Adrenal gland (tissue), 5 donors: Measurements from ENCODE around the gene TMEM132A.

Experiments
- POLR2A ChIP-seq, 2 donors: fragments of 450-650 bp; IDR thresholded peaks; one replicate each; pipeline ENCODE4 v1.6.1; 2017; ENCODE audit warnings: antibody characterized with exemption in 2 of 2, mild to moderate bottlenecking in 2 of 2, moderate library complexity in 1 of 2
- TF ChIP-seq, protein P1 (sequence below), 6 experiments: fragments of 450-650 bp in 4 of 6; fragments of 200-600 bp in 2 of 6; sonication (generic) in 1 of 6; IDR thresholded peaks; 1 replicate in 5 of 6; 2 replicates in 1 of 6; pipeline versions ENCODE4 v1.5.1 to v1.8.0; 2016 to 2021; ENCODE audit warnings: antibody characterized with exemption in 6 of 6, mild to moderate bottlenecking in 2 of 6, moderate library complexity in 1 of 6
- donor health status: DM: no; HTN: no; CAD: no.

DNA sequence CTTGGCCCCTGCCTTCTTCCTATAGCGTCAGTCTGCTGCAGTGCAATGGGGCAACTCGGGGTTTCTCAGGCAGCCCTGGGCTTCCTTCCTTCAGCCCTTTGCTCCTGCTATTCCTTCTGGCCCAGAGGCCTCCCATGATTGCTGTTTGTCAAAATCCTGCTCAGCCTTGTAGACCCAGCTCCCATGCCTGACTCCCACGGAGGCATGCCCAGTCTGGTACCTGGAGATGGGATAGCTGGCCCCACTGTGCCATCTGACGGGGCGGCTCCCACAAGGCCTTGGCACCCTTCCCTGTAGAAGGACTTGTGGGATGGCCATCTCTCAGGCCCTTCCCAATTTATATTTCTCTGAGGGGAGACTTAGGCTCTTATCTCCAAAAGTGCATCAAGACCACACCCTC lies 46.6 kb downstream of the TMEM132A start:
- TF ChIP-seq POLR2A (IDR thresholded peaks at IDR 0.05) = no peak
- TF ChIP-seq, protein P1, sequence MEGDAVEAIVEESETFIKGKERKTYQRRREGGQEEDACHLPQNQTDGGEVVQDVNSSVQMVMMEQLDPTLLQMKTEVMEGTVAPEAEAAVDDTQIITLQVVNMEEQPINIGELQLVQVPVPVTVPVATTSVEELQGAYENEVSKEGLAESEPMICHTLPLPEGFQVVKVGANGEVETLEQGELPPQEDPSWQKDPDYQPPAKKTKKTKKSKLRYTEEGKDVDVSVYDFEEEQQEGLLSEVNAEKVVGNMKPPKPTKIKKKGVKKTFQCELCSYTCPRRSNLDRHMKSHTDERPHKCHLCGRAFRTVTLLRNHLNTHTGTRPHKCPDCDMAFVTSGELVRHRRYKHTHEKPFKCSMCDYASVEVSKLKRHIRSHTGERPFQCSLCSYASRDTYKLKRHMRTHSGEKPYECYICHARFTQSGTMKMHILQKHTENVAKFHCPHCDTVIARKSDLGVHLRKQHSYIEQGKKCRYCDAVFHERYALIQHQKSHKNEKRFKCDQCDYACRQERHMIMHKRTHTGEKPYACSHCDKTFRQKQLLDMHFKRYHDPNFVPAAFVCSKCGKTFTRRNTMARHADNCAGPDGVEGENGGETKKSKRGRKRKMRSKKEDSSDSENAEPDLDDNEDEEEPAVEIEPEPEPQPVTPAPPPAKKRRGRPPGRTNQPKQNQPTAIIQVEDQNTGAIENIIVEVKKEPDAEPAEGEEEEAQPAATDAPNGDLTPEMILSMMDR (IDR thresholded peaks at IDR 0.05) = no peak
